ENCODE measurements around the gene IZUMO1. TPM values are rescaled to one million over a fixed set of nuclear protein-coding genes. Genes with fewer than 3 reads are reported as not detected.

IZUMO1 gene
- total and polyA plus RNA-seq, 2 of the 13 experiments (the other 11 are each of a cell fraction or from before 2014, with no cell fraction given): 0.07 to 0.22 TPM

DNA sequence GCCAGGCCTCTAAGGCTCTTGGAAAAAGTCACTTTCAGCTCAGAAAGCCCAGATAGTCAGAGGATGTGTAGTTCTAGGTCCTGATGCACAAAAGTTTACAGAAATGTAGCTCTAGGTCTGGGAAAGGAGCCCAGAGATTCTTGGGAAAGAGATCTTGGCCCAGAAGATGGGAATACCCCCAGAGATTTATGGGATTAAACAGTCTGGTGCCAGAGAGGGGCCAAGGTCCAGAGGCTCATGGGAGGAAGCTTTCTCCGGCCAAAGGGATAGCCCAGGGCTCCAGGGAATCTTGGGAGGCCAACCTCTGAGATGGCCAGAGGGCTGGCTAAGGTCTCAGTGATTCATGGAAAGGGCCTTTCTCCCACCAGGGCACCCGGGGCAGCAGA lies 49.0 kb upstream of the IZUMO1 start (continued):
- TF ChIP-seq, protein P1, sequence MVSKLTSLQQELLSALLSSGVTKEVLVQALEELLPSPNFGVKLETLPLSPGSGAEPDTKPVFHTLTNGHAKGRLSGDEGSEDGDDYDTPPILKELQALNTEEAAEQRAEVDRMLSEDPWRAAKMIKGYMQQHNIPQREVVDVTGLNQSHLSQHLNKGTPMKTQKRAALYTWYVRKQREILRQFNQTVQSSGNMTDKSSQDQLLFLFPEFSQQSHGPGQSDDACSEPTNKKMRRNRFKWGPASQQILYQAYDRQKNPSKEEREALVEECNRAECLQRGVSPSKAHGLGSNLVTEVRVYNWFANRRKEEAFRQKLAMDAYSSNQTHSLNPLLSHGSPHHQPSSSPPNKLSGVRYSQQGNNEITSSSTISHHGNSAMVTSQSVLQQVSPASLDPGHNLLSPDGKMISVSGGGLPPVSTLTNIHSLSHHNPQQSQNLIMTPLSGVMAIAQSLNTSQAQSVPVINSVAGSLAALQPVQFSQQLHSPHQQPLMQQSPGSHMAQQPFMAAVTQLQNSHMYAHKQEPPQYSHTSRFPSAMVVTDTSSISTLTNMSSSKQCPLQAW (CRISPR knock-in tag; IDR thresholded peaks at IDR 0.05): peak; percentile 9; the same call in 1 of the 2 replicates
- TF ChIP-seq KDM4B (CRISPR knock-in tag; IDR thresholded peaks at IDR 0.05) (no peak), ZFX (CRISPR knock-in tag; IDR thresholded peaks at IDR 0.05; ENCODE audit: low read depth) (peak; percentile 62), CREM (IDR thresholded peaks at IDR 0.05) (peak; percentile 44; the same call in 1 of the 2 replicates), CREM (CRISPR knock-in tag; IDR thresholded peaks at IDR 0.05) (no peak)

DNA sequence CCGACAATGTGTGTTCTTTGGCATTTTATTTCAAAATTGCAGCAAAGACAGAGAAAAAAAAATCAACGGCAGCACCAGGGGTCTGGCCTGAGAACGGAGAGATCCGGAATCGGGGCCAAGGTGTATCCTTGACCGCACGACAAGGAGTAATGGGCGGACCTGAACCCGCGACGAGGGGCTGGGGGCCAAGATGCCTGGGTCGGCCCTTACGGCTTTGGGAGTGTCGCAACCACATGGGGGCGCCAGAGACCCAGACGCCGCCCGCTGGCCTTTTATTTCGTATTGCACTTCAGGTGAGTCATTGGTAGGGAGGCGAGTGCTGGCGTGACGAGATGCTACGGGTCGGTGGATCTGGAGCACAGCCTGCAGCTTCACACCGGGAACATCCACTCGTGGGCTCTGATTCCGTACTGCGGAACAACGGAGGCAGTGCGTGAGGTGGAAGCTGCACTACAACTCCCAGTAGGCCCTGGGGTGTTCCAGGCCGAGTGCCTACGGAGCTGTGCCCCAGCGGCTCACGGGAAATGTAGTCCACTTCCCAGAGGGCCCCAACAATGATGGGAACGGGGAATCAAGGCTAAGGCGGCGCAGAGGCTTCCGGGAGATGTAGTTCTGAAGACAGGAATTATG lies 48.5 kb upstream of the IZUMO1 start:
- H3K79me2 ChIP-seq (ENCODE audit: insufficient read depth, low read length): no peaks in the 10 kb centered on the region
- WGBS (ENCODE audit: low lambda C conversion rate): 48% methylated on average over 23 of the region's 38 CpGs
- no peaks in the 10 kb centered on the region for H3K9me3 ChIP-seq (ENCODE audit: low read length)
- in situ Hi-C loops (cut with HindIII; ENCODE audit: extremely low pct_ligation_motif_present, low pct_unique_long_range_greater_than_20kb): loop anchor here (5.0 kb wide), 1 partner anchor 42 kb away; the partner anchor contains the start of gene HSD17B14
- no peak overlapping the region for H2AFZ ChIP-seq (ENCODE audit: low read length)
- BruUV-seq (replicated peaks): no TSS peak
- no peaks in the 10 kb centered on the region for H4K20me1 ChIP-seq (ENCODE audit: insufficient read depth, low read length)
- ChIA-PET POLR2A (interaction anchor here (0.9 to 2.3 kb wide), 8 partner anchors 11 to 175 kb away, joined by 3 to 53 read pairs (median 4); partner anchors contain the start of gene PPP1R15A), CTCF (ENCODE audit: low intra/inter-chr PET ratio, low total read pairs) (interaction anchor here (0.8 to 1.1 kb wide), 4 partner anchors 40 to 47 kb away, joined by 3 to 7 read pairs (median 4); partner anchors contain the start of gene HSD17B14)
- intact Hi-C loops (cut with micrococcal nuclease; ENCODE audit: unreplicated experiment): loop anchor here (1.0 kb wide), 1 partner anchor 40 kb away; no protein-coding TSS in a partner anchor
- no peaks in the 10 kb centered on the region for H3K27me3 ChIP-seq (ENCODE audit: control insufficient read depth in 1 of 2, insufficient read depth in 2 of 2, low read length in 2 of 2)
- H3K27ac ChIP-seq (ENCODE audit: extremely low read length, insufficient read depth, low read length): no peak overlapping the region
- peak; percentile 83 for FAIRE-seq
- peak; percentile 79 for DNase-seq (ENCODE audit: low spot score)
- peak overlapping the region; percentile 39 to 80 (median 59); a peak in 5 of 6 replicates for H3K4me3 ChIP-seq (replicated peaks in 1 of 3; ENCODE audit: insufficient read depth in 1 of 3, low read depth in 2 of 3, low read length in 3 of 3)
- H3K36me3 ChIP-seq (replicated peaks in 1 of 2; ENCODE audit: control insufficient read depth in 1 of 2, insufficient read depth in 2 of 2, low read length in 2 of 2): no peaks in the 10 kb centered on the region
- peak overlapping the region; percentile 61 for H3K4me2 ChIP-seq (ENCODE audit: low read depth, low read length)
- peak overlapping the region; percentile 42 for H3K9ac ChIP-seq (ENCODE audit: insufficient read depth, low read depth, low read length)
- peak; percentile 91 for ATAC-seq
- H3K4me1 ChIP-seq (ENCODE audit: insufficient read depth, low read length): peaks cover 29% of the 10 kb centered on the region
- TF ChIP-seq SIN3B (IDR thresholded peaks at IDR 0.05; ENCODE audit: low read length): no peak
- TF ChIP-seq THAP11 (CRISPR knock-in tag; IDR thresholded peaks at IDR 0.05): peak; percentile 99
- TF ChIP-seq ZNF451 (CRISPR knock-in tag; IDR thresholded peaks at IDR 0.05): peak; percentile 74; the same call in 1 of the 2 replicates
- TF ChIP-seq, protein P2, sequence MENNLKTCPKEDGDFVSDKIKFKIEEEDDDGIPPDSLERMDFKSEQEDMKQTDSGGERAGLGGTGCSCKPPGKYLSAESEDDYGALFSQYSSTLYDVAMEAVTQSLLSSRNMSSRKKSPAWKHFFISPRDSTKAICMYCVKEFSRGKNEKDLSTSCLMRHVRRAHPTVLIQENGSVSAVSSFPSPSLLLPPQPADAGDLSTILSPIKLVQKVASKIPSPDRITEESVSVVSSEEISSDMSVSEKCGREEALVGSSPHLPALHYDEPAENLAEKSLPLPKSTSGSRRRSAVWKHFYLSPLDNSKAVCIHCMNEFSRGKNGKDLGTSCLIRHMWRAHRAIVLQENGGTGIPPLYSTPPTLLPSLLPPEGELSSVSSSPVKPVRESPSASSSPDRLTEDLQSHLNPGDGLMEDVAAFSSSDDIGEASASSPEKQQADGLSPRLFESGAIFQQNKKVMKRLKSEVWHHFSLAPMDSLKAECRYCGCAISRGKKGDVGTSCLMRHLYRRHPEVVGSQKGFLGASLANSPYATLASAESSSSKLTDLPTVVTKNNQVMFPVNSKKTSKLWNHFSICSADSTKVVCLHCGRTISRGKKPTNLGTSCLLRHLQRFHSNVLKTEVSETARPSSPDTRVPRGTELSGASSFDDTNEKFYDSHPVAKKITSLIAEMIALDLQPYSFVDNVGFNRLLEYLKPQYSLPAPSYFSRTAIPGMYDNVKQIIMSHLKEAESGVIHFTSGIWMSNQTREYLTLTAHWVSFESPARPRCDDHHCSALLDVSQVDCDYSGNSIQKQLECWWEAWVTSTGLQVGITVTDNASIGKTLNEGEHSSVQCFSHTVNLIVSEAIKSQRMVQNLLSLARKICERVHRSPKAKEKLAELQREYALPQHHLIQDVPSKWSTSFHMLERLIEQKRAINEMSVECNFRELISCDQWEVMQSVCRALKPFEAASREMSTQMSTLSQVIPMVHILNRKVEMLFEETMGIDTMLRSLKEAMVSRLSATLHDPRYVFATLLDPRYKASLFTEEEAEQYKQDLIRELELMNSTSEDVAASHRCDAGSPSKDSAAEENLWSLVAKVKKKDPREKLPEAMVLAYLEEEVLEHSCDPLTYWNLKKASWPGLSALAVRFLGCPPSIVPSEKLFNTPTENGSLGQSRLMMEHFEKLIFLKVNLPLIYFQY (CRISPR knock-in tag; IDR thresholded peaks at IDR 0.05; ENCODE audit: borderline replicate concordance): no peak
- TF ChIP-seq, protein P3, sequence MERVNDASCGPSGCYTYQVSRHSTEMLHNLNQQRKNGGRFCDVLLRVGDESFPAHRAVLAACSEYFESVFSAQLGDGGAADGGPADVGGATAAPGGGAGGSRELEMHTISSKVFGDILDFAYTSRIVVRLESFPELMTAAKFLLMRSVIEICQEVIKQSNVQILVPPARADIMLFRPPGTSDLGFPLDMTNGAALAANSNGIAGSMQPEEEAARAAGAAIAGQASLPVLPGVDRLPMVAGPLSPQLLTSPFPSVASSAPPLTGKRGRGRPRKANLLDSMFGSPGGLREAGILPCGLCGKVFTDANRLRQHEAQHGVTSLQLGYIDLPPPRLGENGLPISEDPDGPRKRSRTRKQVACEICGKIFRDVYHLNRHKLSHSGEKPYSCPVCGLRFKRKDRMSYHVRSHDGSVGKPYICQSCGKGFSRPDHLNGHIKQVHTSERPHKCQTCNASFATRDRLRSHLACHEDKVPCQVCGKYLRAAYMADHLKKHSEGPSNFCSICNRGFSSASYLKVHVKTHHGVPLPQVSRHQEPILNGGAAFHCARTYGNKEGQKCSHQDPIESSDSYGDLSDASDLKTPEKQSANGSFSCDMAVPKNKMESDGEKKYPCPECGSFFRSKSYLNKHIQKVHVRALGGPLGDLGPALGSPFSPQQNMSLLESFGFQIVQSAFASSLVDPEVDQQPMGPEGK (CRISPR knock-in tag; IDR thresholded peaks at IDR 0.05): peak; percentile 69
- peak; percentile 53; the same call in 1 of the 2 replicates for TF ChIP-seq ZNF230 (CRISPR knock-in tag; IDR thresholded peaks at IDR 0.05)
- peak; percentile 71; the same call in 1 of the 2 replicates for TF ChIP-seq ZNF776 (CRISPR knock-in tag; IDR thresholded peaks at IDR 0.05)
- TF ChIP-seq, protein P4, sequence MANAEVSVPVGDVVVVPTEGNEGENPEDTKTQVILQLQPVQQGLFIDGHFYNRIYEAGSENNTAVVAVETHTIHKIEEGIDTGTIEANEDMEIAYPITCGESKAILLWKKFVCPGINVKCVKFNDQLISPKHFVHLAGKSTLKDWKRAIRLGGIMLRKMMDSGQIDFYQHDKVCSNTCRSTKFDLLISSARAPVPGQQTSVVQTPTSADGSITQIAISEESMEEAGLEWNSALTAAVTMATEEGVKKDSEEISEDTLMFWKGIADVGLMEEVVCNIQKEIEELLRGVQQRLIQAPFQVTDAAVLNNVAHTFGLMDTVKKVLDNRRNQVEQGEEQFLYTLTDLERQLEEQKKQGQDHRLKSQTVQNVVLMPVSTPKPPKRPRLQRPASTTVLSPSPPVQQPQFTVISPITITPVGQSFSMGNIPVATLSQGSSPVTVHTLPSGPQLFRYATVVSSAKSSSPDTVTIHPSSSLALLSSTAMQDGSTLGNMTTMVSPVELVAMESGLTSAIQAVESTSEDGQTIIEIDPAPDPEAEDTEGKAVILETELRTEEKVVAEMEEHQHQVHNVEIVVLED (CRISPR knock-in tag; IDR thresholded peaks at IDR 0.05; ENCODE audit: borderline replicate concordance): peak; percentile 86; the same call in 1 of the 2 replicates

Data from HepG2 (cell line).